GM10248 (cell line): ENCODE measurements around the gene C15orf40.
"Not testable (repeated sequence)": the region's sequence is repeated elsewhere in the genome, so short reads cannot be mapped to it uniquely, and the experiment has no call there.

Source experiments
- CTCF ChIA-PET: fragments of 300-600 bp; sonication (Branson Sonifier 250); formaldehyde crosslinking; extraction: SDS; loops from one replicate; lab custom pipeline; 2021; ENCODE audit warnings: antibody characterized with exemption; lab: Yijun Ruan, JAX
- POLR2A ChIA-PET: fragments of 350-650 bp; sonication (Branson Sonifier 250); formaldehyde crosslinking; extraction: SDS; loops from one replicate; lab custom pipeline; 2020; ENCODE audit warnings: antibody characterized with exemption; lab: Yijun Ruan, JAX
- DNase-seq: peaks from one replicate; pipeline ENCODE4 v3.0.0; 2012; ENCODE audit errors: extremely low spot score
- CTCF ChIP-seq: IDR thresholded peaks from 2 replicates; pipeline ENCODE4 v1.5.1; 2012; ENCODE audit warnings: mild to moderate bottlenecking, low read depth; ENCODE audit errors: extremely low read depth, missing control alignments, control extremely low read depth

Gene C15orf40

GRCh38 chr15:83039206-83039605, 27.8 kb upstream of the C15orf40 start:
- ChIA-PET CTCF (no interaction called here), POLR2A (no interaction called here)
- no peak for TF ChIP-seq CTCF
- DNase-seq = no peak

- TF ChIP-seq CTCF = no peak
Observed at GRCh38 chr15:83036253-83036652, 24.8 kb upstream of the C15orf40 start.

GRCh38 chr15:83031234-83031633, 19.8 kb upstream of the C15orf40 start:
- POLR2A ChIA-PET, CTCF ChIA-PET, DNase-seq: not testable (repeated sequence)

More at GRCh38 chr15:83036253-83036652, 24.8 kb upstream of the C15orf40 start:
- ChIA-PET CTCF (no interaction called here), POLR2A (no interaction called here)
- DNase-seq = no peak

- ChIA-PET CTCF (no interaction called here), POLR2A (no interaction called here)
- no peak for DNase-seq
- TF ChIP-seq CTCF = no peak
Observed at GRCh38 chr15:83030021-83030420, 18.6 kb upstream of the C15orf40 start.

- no peak for DNase-seq
- no peak for TF ChIP-seq CTCF
- ChIA-PET CTCF (no interaction called here), POLR2A (no interaction called here)
Observed at GRCh38 chr15:83018436-83018835, 7.0 kb upstream of the C15orf40 start.

GRCh38 chr15:83016906-83017305, 5.5 kb upstream of the C15orf40 start:
- ChIA-PET CTCF (no interaction called here), POLR2A (no interaction called here)
- no peak for TF ChIP-seq CTCF
- no peak for DNase-seq

- CTCF ChIA-PET = interaction anchor here (7.8 kb wide), 1 partner anchor 14 kb away, joined by 74 read pairs; no protein-coding TSS in a partner anchor
- no peak for DNase-seq
- TF ChIP-seq CTCF = no peak
- POLR2A ChIA-PET = no interaction called here
Observed at GRCh38 chr15:83015361-83015760, 3.9 kb upstream of the C15orf40 start.
